ENCODE measurements around the gene NDE1.
"Not testable (repeated sequence)": the region's sequence is repeated elsewhere in the genome, so short reads cannot be mapped to it uniquely, and the experiment has no call there.

The NDE1 gene

GRCh38 chr16:15620611-15621195 is 29.3 kb upstream of the NDE1 start:
- in situ Hi-C loops (cut with MboI; ENCODE audit: low sequenced_read_pairs), result no loop called here

GRCh38 chr16:15621456-15621855 is 28.6 kb upstream of the NDE1 start:
- in situ Hi-C loops (cut with MboI; ENCODE audit: low sequenced_read_pairs), result no loop called here

GRCh38 chr16:15621889-15622288 is 28.2 kb upstream of the NDE1 start:
- in situ Hi-C loops (cut with MboI; ENCODE audit: low sequenced_read_pairs), result no loop called here

GRCh38 chr16:15631730-15632409 is 18.2 kb upstream of the NDE1 start:
- in situ Hi-C loops (cut with MboI; ENCODE audit: low sequenced_read_pairs), result no loop called here

GRCh38 chr16:15635926-15636325 is 14.1 kb upstream of the NDE1 start:
- in situ Hi-C loops (cut with MboI; ENCODE audit: low sequenced_read_pairs), result no loop called here

- in situ Hi-C loops (cut with MboI; ENCODE audit: low sequenced_read_pairs), result no loop called here
Observed at GRCh38 chr16:15636392-15636873, 13.6 kb upstream of the NDE1 start.

GRCh38 chr16:15639061-15639568 is 10.9 kb upstream of the NDE1 start:
- in situ Hi-C loops (cut with MboI; ENCODE audit: low sequenced_read_pairs), result no loop called here

- in situ Hi-C loops (cut with MboI; ENCODE audit: low sequenced_read_pairs), result no loop called here
Observed at GRCh38 chr16:15640966-15641365, 9.1 kb upstream of the NDE1 start.

- in situ Hi-C loops (cut with MboI; ENCODE audit: low sequenced_read_pairs), result no loop called here
Observed at GRCh38 chr16:15641753-15642556, 8.1 kb upstream of the NDE1 start.

- in situ Hi-C loops (cut with MboI; ENCODE audit: low sequenced_read_pairs), result no loop called here
Observed at GRCh38 chr16:15642557-15643047, 7.4 kb upstream of the NDE1 start.

GRCh38 chr16:15643048-15643945 is 6.7 kb upstream of the NDE1 start, which contains the start of gene MARF1:
Gene MARF1 (minus strand): TSS chr16:15643154. CDS start chr16:15639233, 3,921 bp downstream.
- in situ Hi-C loops (cut with MboI; ENCODE audit: low sequenced_read_pairs), result no loop called here

- in situ Hi-C loops (cut with MboI; ENCODE audit: low sequenced_read_pairs), result no loop called here
Observed at GRCh38 chr16:15643946-15644250, 6.1 kb upstream of the NDE1 start.

GRCh38 chr16:15644267-15644961 is 5.6 kb upstream of the NDE1 start:
- in situ Hi-C loops (cut with MboI; ENCODE audit: low sequenced_read_pairs), result no loop called here

GRCh38 chr16:15644962-15645465 is 5.0 kb upstream of the NDE1 start:
- in situ Hi-C loops (cut with MboI; ENCODE audit: low sequenced_read_pairs), result not testable (repeated sequence)

- in situ Hi-C loops (cut with MboI; ENCODE audit: low sequenced_read_pairs), result not testable (repeated sequence)
Observed at GRCh38 chr16:15646557-15647293, 3.3 kb upstream of the NDE1 start.

- in situ Hi-C loops (cut with MboI; ENCODE audit: low sequenced_read_pairs), result no loop called here
Observed at GRCh38 chr16:15647294-15648014, 2.6 kb upstream of the NDE1 start.

GRCh38 chr16:15648135-15648730 is 1.8 kb upstream of the NDE1 start:
- in situ Hi-C loops (cut with MboI; ENCODE audit: low sequenced_read_pairs), result no loop called here

GRCh38 chr16:15649311-15649710 is 734 bp upstream of the NDE1 start:
- in situ Hi-C loops (cut with MboI; ENCODE audit: low sequenced_read_pairs), result not testable (repeated sequence)
